ENCODE measurements around the gene SCP2D1.
"Not testable (repeated sequence)": the region's sequence is repeated elsewhere in the genome, so short reads cannot be mapped to it uniquely, and the experiment has no call there.

The SCP2D1 gene

DNA sequence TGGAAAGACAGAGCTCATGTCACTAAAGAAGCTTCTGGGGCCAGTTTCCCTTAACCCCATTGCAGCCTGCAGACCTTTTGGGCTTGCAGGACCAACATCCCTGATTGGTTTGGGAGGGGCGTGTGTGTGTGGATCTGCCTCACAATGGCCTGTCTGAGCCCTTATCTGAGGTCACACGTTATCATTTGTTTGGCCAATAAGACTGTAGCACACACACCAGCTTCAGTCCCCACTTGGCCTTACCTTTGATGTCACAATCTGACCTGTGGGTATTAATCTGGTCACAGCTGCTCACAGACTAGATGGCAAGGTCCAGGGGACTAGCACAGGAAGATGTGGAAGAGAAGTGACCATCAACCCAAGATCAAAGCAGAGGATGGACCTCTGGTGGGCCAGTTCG, at the start of gene SCP2D1:
Gene SCP2D1 (plus strand): TSS at position 301 of the 400 bp plus-strand sequence. CDS start 33 bp downstream, at position 334.
- DNase-seq = no peak

DNA sequence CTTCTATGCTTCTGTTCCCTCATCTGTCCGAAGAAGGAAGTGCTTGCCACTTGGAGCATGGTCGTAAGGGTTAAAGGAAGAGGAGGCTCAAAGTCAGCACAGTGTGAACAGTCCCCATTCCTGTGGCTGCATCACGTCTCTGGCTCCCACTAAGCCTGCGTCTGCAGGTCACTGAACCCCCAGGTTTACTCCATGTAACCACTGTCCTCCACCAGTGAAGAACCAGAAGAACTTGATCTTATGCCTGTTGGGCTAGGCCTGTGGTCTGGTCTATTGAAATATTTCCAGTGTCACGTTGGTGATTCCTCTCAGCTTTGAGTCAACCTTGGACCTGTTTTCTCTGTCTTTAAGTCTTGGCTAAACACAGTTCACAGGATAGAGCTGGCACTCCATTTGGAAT, 45.9 kb upstream of the SCP2D1 start:
- no peak for DNase-seq

DNA sequence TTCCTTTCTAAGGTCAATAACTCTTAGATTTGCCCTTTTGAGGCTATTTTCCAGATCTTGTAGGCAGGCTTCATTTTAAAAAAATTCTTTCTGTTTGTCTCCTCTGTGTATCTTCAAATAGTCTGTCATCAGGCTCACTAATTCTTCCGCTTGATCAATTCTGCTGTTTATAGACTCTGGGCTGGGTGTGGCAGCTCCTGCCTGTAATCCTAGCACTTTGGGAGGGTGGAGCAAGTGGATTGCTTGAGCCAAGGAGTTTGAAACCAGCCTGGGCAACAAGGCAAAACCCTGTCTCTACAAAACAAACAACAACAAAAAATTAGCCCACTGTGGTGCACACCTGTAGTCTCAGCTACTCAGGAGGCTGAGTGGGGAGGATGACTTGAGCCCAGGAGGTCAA, 40.0 kb upstream of the SCP2D1 start:
- no peak for DNase-seq

DNA sequence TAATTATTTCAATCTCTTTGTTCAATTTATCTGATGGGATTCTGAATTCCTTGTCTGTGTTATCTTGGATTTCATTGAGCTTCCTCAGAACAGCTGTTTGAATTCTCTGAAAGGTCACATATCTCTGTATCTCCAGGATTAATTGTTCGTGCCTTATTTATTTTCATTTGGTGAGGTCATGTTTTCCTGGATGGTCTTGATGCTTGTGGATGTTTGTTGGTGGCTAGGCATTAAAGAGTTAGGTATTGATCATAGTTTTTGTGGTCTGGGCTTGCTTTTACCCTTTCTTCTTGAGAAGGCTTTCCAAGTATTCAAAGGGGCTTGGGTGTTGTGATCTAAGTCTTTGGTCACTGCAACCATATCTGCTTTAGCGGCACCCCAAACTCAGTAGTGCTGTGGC, 39.4 kb upstream of the SCP2D1 start:
- no peak for DNase-seq

DNA sequence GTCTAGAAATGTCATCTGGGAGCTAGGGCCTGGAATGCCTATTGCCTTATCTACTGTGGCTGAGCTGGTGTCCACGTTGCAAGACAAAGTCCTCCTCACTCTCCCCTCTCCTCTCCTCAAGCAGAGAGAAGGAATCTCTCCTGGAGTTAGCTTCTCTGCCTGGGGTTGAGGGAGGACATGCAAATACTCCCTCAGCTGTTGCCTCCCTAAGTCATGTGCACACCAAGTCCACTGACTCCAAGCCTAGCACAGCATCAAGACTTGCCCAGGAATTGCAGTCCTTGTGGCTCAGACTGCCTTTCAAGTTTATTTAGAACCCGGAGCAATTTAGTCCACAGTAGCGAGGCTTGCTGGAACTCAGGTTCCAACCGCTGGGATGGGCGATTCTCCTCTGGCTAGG, 38.0 kb upstream of the SCP2D1 start:
- no peak for DNase-seq

DNA sequence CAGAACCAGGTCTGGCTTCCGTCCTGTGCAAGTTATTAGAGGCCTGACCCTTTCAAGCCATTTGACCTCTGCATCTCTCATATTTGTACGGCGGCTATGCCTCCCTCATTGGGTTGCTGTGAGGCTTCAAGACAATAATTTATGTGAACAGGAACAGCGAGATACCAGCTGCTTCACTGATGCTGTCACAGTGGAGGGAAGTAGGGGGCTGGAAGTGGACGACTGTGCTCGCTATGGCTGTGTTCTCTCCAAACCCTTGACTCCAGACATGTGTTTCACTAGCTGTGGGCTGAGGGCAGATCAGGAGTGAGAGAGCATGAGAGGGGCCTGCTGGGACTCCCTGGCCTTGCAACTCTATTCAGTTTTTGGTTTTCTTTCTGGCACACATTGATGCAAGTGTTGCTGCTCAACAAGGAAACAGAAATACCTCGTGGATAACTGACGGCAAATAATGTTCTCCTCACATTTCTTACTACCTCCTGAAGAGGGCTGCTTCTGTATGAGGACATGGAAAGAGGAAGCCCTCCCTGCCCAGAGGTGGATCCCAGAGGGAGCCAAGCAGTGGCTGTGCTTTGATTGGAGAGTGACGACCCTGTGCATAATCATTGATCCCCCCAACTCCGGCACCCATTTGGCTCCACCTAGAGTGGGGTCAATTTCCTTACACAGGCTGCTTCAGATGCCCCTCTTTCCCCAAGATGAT, 34.7 kb upstream of the SCP2D1 start:
- DNase-seq = no peak

DNA sequence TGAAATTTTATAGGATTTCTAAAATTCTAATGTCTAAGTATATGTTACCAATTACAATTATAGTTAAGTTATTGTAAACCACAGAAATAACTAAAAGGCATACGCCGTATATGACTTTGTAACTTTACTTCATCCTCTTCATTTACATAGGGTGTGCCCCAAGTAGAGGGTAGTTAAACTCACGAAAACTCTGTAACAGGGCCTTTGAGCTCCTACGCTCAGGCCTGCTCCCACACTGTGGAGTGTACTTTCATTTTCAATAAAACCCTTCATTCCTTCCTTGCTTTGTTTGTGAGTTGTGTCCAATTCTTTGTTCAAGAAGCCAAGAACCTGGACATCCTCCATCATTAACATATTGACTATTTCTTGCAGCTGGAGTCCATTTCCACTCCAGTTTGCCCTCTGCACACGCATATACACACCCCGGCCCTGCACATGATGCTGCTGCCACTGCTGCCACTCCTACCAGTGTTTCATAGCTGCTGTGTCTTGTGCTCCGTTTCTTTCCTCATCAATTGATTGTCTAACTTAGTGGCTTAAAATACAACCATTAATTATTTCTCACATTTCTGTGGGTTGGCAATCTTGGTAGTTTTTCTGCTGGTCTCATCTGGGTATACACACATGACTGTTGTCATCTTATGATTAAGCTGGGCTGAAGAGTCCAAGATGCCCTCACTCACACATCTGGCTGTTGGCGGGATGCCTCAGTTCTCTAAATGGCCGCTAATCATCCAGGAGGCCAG, 33.0 kb upstream of the SCP2D1 start:
- no peak for DNase-seq

DNA sequence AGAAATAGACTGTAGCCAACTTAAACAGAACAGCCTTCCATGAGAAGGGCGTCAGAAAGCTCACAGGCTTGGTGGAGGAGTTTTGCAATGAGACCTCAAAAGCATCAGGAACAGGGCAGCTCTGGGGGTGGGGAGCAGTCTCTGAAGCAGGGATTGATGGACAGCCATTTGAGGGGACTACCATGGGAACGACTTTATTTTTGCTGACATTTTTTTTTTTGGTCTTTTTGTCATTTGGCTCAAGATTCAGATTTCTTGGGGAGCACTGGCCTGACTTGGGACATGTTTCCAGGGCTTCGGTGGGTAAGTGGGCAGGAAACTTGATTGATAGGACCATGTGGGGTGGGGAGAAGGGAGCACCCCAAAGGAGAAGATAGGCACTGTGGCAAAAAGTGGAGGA, 32.1 kb upstream of the SCP2D1 start:
- DNase-seq = no peak

DNA sequence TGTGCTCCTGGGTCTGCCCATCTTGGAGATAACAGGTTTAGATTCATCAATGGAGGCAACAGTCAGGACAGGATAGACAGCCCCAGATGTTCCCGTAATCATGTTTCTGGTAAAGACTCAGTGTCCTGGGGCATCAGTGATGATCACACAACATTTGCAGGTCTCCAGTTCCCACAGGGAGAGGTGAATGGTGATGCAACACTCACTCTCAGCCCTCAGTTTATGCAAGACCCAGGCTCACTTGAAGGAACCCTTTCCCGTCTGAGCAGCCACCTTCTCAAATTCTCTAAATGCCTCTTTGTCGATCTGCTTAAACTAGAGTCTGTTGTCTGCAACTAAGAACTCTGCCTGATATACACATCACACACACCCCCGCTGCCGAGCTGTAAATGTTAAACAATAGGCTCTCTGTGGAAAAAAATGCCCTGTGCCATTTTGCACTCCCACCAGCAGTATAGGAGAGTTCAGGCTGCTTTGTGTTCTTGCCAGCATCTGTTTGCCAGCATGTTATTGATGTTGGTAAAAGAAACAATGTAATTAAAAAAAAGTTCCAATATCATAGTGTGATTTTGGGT, 30.1 kb upstream of the SCP2D1 start:
- DNase-seq = no peak

DNA sequence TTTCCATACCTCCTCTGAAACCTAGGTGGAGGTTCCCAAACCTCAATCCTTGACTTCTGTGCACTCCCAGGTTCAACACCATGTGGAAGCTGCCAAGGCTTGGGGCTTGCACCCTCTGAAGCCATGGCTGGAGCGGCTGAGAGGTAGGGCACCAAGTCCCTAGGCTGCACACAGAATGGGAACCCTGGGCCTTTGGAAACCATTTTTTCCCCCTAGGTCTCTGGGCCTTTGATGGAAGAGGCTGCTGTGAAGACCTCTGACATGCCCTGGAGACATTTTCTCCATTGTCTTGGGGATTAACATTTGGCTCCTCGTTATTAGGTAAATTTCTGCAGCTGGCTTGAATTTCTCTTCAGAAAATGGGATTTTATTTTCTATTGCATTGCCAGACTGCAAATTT, 26.5 kb upstream of the SCP2D1 start:
- not testable (repeated sequence) for DNase-seq

DNA sequence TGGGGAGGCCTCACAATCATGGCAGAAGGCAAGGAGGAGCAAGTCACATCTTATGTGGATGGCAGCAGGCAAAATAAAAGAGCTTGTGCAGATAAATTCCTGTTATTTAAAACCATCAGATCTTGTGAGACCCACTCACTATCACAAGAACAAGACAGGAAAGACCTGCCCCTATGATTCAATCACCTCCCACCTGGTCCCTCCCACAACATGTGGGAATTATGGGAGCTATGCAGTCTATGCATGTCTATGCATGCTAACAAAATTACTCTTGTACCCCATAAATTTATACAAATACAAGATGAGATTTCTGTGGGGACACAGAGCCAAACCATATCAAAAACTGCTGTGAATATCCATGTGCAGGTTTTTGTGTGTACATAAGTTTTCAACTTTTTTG, 25.6 kb upstream of the SCP2D1 start:
- no peak for DNase-seq

DNA sequence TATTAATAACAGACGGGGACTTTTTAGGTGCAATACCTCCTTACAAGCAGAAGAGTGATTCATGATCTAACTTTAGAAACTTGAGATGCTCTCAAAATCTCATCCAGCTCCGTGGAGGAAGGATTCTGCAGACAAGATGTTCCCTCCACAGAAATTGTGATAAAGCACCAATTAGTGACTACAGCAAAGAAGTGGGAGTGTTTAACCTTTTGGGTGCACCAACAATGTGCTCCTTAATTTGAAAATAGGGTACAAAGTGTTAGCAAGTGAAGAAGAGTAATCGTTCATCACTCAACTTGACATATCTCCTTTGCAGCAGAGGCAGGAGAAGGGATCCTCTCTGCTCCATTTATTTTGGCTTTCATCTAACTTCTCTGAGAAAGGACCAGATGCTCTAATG, 22.8 kb upstream of the SCP2D1 start:
- DNase-seq = no peak

DNA sequence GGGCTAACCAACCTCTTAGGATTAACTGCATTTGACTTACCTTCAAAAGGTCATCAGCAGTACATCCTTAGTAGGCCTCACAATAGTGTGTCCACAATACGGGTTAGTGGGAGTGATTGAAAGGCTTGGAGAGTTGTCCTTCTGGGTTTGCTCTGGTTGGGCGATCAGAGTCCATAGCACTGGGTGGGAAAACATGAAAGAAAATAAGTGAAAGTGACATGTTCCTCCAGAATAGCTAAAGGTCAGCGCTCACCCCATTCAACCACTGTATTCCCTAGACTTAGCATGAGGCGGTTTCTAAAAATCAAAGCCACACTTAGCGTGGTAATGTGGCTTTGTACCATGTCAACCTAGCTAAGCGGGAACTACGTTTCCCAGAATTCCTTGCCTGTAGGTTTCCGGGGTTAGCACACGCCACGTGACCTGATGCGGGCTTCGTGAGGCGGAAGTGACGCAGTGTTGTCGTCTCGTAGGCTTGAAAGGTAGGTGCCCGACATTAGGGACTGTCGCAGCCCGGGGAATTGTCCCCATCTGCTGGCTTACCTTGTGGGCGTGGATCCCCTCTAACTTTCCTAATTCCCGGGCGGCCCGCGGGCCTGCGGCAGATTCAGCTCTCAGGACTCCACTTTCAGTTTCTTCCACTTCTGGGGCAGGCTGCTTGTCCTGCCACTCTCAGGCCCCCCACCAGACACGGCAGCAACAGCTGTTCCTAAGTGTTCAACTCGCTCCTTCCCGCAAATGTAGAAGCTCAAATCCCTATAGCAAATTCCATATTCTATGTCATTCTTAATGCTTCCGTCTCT, 19.8 kb upstream of the SCP2D1 start:
- DNase-seq = peak; percentile 86

DNA sequence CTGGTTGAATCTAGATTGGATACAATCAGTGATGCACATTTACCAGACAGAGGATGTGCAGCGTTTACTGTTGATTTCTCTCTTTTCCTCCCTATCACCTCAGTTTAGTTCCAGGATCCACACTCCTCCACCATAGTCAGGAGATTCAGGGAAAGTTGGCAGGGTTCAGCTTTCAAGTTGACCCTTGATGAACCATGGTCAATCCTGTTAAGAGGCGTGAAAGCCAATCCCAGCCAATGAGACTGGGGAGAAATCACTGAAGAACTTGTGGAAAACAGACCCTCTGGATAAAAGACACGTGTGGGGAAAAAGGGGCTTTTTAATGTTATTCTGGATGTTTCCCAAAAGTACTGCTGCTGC, 19.2 kb upstream of the SCP2D1 start:
- no peak for DNase-seq

DNA sequence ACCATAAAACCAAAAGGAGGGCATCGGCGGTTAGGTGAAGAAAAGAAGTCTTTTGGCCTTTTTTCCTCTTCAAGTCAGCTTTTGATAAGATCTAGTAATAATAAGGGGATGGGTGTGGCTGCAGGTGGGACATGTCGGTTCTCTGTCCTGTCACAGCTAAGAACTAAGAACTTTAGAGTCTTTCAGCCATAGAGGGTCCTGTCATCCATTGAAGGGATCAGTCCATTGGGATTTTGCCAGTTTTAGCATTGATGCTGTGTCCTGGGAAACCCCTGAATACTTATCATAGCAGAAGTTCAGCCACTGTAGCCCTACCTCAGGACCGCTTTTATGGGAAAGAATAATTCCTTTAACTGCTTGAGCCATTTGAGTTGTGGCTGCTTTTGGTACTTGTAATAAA, 18.2 kb upstream of the SCP2D1 start:
- no peak for DNase-seq

DNA sequence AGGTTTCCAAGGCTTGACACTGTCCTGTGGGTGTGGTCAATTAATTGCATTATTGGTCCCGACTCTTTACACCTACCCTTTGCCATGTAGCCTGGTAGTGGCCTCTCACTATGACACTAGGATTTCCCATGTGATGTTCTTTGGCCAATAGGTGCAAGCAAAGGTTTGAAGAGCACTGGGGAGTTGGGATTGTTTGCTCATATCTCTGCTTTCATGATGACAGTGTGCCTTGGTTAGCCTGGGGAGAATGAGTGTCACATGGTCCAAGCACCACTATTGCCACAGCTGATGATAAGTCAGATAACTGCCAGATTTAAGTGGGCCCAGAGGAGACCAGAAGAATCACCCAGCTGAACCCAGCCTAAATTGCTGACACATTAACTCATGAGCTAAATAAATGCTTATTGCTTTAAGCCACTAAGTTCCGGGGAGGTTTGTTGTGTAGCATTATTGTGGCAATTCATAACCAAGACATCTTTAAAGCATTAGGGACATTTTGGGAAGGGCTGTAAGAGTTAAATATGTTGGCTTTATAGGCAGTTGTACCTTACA, 17.2 kb upstream of the SCP2D1 start:
- DNase-seq = no peak

DNA sequence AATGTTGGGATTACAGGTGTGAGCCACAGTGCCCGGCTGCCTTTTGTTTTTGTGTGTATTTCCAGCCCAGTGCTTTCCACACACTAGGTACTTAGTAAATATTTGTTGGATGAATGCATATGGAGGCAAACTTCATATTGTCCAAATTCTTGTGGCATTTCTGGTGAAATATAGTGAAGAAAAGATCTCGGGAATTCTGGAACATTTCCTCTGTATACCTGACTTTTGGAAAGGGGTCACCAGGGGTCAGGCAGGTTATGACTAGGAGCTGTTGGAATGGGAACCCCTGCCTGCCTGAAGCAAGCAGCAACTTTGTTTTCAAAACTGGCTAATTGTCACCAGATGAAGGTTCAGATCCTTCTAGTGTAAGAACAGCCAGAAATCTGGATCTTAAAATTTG, 12.1 kb upstream of the SCP2D1 start:
- no peak for DNase-seq

DNA sequence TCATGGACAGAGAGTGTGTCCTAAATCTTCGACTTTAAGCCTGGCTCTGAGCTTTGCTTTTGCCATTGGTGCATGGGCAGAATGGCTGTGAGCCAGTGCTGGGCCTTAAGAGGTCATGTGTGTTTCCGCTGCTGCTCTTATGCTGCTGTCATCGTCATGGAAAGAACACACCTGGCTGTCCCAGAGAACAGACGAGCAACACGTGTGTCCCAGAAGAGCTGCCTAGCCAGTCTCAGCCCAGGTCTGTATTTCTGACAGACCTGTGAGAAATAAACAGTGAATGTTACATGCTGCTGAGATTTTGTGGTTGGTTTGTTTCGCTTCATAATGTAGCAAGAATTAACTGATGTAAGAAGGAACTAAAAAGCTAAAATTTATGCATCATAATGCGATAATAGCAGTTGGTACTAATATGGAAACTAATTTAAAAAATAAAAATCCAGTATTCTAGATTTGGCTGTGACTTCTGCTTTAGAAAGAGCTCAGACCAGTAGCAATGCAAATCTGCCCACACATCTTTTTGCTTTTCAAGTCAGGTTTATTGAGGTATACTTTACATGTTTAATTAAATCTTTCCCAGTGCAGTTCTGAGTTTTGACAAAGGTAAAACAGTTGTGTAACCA, 11.5 kb upstream of the SCP2D1 start:
- DNase-seq = no peak

DNA sequence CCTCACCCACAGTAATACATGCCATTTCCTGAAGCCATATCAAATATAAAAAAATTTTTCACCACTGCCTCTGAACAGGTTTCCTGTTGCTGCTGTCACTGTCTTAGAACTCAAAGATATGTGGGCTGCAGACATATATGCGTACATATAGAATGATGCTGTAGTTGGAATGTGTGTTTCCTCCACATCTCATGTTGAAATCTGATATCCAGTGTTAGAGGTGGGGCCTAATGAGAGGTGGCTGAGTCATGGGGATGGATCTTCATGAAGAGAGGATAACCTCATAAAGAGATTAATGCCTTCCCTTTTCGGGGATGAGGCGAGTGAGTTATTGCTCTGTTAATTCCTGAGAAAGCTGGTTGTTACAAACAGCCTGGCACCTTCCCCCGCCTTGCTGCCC, 7.7 kb upstream of the SCP2D1 start:
- peak; percentile 78 for DNase-seq

DNA sequence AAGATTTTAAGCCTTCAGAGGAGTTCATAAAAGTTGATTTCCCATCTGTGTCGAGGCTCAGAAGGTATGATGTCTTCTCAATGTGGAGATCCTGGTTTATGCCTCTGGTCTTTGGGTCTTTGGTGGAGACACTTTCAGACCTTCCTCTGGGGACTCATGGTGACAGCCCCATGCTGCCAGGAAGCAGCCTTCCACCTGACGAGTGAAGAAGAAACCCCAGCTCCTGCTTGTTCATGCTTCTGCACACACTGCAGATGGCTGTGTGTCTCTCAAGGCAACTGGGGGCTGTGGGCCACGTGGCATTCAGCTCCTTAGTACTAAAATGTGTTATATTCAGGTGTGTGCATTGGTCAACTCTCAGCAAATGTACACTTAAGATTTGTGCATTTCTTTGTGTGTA, 4.9 kb upstream of the SCP2D1 start:
- DNase-seq = no peak

DNA sequence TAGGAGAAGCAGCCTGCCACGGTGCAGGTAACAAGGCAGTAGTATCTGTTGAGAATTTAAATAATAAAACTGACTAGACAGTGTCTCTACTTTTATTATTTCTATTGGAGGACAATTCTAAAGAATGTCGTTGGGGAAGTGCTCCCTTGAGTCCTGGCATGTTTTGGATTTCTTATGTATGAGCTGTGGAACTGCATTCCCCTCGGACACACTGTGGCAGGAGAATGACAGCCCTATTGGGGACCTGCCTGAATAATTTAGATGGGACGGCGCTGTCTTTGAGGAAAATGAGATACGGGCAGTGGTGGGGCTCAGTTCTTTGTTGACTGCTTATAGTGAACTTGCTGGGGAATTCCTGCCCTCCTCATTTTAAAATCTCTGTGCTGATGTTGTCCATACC, 2.4 kb upstream of the SCP2D1 start:
- no peak for DNase-seq

DNA sequence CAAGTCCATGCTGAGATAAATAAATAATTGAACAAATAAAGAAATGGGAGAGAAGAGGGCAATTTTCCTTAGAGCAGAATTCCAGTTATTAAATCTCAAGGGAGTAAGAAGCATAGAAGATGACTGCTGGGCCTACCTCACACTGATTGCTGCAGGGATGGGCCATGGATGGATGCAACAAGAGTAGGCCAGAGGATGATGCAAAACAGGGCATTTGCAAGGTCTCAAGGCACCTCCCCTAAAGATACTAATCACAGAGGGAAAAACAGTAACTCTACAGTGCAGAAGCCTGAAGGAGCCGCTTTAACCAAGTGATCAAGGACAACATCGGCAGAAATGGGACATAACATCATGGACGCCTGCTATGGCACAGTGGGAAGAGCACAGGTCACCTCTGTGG, 1.7 kb upstream of the SCP2D1 start:
- no peak for DNase-seq
